Left renal pelvis (tissue), 4 donors: ENCODE data around the gene PIK3CG. TPM values are rescaled to one million over a fixed set of nuclear protein-coding genes. Genes with fewer than 3 reads are reported as not detected.
A peak's percentile ranks its signal among the peaks of the same experiment; 100 is the strongest.
"Not testable (repeated sequence)": the region's sequence is repeated elsewhere in the genome, so short reads cannot be mapped to it uniquely, and the experiment has no call there.

Experiments used
- DNase-seq, 4 donors: peaks; one replicate each; pipeline ENCODE4 v3.0.0-alpha.2; 2013; ENCODE audit warnings: low read depth in 4 of 4, low spot score in 3 of 4
- polyA plus RNA-seq, 4 donors: library from polyadenylated mRNA; unstranded; fragments of 120-200 nt; gene quantifications; one replicate each; pipeline ENCODE4 v1.2.1, GENCODE V29; 2013; ENCODE audit not compliant: insufficient read length in 4 of 4

PIK3CG gene
- polyA plus RNA-seq, 4 donors = 2.4 to 3.1 (median 2.7) TPM

GRCh38 chr7:106927536-106927935 lies 62.5 kb downstream of the PIK3CG start:
- peak in 1 of 4 donors; percentile 15 for DNase-seq

DNA sequence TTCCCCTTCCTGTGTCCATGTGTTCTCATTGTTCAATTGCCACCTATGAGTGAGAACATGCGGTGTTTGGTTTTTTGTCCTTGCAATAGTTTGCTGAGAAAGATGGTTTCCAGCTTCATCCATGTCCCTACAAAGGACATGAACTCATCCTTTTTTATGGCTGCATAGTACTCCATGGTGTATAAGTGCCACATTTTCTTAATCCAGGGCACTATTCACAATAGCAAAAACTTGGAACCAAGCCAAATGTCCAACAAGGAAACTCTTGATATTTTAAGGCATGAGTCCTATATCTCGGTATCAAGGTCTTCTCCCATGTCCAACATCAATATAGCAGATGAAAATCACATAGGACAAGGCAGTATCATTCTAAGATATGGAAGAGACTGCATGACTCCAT lies 64.5 kb downstream of the PIK3CG start:
- DNase-seq = not testable (repeated sequence)

GRCh38 chr7:106936236-106936635 lies 71.2 kb downstream of the PIK3CG start:
- DNase-seq = no peak

DNA sequence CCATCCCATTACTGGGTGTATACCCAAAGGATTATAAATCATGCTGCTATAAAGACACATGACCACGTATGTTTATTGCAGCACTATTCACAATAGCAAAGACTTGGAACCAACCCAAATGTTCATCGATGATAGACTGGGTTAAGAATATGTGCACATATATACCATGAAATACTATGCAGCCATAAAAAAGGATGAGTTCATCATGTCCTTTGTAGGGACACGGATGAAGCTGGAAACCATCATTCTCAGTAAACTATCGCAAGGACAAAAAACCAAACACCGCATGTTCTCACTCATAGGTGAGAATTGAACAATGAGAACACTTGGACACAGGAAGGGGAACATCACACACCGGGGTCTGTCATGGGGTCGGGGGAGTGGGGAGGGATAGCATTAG lies 73.0 kb downstream of the PIK3CG start:
- DNase-seq = not testable (repeated sequence)

DNA sequence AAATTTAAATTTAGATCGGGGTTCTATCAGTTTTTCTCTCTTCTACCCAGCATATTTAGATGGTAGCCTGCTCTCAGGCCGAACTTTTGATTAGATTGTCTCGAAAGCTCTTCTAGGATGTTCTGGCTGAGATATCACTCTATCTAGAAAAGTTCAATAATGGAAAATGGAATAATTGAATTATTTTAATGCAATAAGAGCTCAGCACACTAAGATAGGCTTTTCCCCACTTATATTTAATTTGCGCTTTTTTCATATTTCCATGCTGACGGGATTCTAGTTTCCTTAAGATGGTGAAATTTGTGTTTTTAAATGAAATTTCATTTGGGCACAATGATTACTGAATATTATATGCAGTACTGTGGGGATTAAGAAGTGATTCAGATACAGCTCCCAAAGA lies 73.7 kb downstream of the PIK3CG start:
- no peak for DNase-seq

DNA sequence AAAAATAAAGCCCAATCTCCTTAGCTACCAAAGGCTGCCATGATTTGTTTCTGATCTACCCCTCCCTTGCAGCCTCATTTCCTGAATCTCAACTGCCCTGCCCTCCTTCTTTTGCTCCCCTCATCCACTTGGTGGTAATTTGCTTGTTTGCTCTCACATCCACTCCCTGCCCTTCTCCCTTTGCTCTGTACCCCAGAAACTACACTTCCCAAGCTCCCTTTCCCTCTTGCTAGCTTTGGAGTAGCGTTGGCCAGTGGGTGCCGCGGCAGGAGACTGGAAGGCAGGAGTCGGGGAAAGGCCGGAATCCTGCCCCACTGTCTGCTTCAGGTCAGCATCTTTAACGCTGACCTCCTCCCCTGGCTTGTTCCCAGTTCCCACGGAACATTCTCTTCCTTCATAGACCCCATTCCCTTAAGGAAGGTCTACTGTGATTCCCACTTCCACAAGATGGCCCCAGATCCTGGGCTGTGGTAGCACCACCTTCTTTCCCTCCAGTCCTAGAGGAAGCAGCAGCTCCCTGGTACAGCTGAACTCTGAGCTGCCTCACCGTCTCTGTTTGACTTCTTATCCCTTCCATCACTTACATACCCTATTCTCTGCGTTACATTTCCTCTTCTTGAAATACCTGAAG lies 79.1 kb downstream of the PIK3CG start:
- DNase-seq = no peak

- peak; percentile 47 to 70 (median 60) for DNase-seq
Measured at GRCh38 chr7:106947244-106947728, 82.2 kb downstream of the PIK3CG start.

DNA sequence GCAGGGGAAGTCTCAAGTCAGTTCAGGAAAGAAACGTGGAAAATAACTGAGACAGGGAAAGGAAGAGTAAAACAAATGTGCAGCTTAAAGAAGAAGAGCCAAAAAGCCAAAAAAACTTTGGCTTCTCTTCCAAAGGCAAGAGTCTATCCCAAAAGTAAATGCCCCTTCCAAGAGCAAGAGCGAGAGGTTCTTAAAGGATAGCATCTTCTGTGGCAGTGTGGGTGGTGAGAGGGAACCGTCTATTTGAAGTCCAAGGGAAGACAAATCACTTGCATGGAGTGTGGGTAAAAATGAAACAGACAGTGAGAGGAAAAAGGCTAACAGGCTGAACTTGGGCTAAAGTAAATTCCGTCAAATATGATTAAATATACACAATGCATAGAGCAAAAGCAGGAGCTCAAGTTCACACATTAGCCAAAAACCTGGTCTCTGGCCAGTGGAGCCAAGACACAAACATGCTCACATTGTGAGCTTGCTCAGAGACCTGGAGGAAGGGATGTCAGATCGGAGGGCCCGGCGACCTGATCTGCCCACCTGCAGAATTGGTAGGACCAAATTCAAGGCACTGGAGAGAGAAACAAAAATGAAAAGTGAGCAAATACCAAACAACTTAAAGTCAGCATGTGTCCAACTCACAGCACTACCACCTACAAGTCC lies 87.0 kb downstream of the PIK3CG start:
- no peak for DNase-seq

DNA sequence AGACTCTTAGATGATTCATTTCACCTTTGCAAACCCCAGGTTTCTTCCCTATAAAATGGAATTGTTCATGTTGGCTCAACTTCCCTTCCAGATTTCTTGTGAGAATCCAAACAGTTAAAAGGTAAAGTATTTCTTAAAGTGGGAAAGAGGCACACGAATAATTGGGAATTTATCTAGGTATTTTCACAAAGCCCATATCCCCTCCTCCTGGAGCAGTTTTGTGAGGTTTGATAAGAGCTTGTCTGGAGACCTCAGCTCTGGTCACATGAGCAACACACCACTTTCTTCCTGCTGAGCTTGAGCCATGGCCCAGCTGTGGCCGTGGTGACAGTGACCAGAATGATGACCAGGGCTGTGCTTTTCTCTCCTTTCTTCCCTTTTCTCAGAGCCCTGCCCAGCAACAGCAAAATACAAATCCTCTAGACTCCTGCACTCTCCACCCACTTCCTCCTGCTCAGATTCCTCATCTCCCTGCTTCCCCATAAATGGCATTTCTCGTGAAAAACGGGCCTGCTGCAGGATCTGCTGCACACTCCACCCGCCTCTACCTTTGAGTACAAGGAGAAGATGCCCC lies 87.7 kb downstream of the PIK3CG start:
- no peak for DNase-seq

- DNase-seq = no peak
Measured at GRCh38 chr7:106954840-106955239, 89.8 kb downstream of the PIK3CG start.

GRCh38 chr7:106955857-106956256 lies 90.8 kb downstream of the PIK3CG start:
- DNase-seq = not testable (repeated sequence)

Other genes starting within 250 kb of the PIK3CG start
- gene CCDC71L, start 204.1 kb upstream of the PIK3CG start, polyA plus RNA-seq = 10 to 100 TPM in 1 of 4 donors, 1 to 10 TPM in 3; 7.7 to 10.2 (median 8.9) TPM
- gene PRKAR2B, start 179.4 kb downstream of the PIK3CG start, polyA plus RNA-seq = 10 to 100 TPM; 21.1 to 50.9 (median 40.1) TPM